Endodermal cell (in vitro differentiated cells): ENCODE data around the gene EFHD1. TPM values are rescaled to one million over a fixed set of nuclear protein-coding genes. Genes with fewer than 3 reads are reported as not detected.

Source experiments
- DNase-seq: peaks from one replicate; pipeline ENCODE4 v3.0.0-alpha.2; 2017
- H3K27ac ChIP-seq: 2 replicates; pipeline ENCODE4 v1.5.1; 2013; ENCODE audit warnings: mild to moderate bottlenecking, low read depth, low read length, moderate library complexity
- H3K27me3 ChIP-seq: 2 replicates; pipeline ENCODE4 v1.6.1; 2013; ENCODE audit warnings: mild to moderate bottlenecking, low read length, moderate library complexity; ENCODE audit not compliant: insufficient read depth, control insufficient read depth, poor library complexity, severe bottlenecking
- H3K36me3 ChIP-seq: 2 replicates; pipeline ENCODE4 v1.7.0; 2013; ENCODE audit warnings: mild to moderate bottlenecking, low read length, moderate library complexity; ENCODE audit not compliant: control insufficient read depth, insufficient read depth
- H3K4me1 ChIP-seq: one replicate; pipeline ENCODE4 v1.7.0; 2013; ENCODE audit warnings: low read length; ENCODE audit not compliant: control insufficient read depth, insufficient read depth
- H3K4me3 ChIP-seq: 2 replicates; pipeline ENCODE4 v1.5.1; 2013; ENCODE audit warnings: mild to moderate bottlenecking, low read length, moderate library complexity
- H3K9ac ChIP-seq: 2 replicates; pipeline ENCODE4 v1.6.1; 2013; ENCODE audit warnings: mild to moderate bottlenecking, low read length, moderate library complexity; ENCODE audit not compliant: poor library complexity, severe bottlenecking; ENCODE audit errors: extremely low read depth
- H3K9me3 ChIP-seq: 2 replicates; pipeline ENCODE4 v1.6.1; 2013; ENCODE audit warnings: mild to moderate bottlenecking, low read length, moderate library complexity; ENCODE audit not compliant: control insufficient read depth
- H3K27ac Mint-ChIP-seq: 2 replicates; pipeline ENCODE4 v1.8.0; 2020; ENCODE audit warnings: mixed read lengths
- H3K27me3 Mint-ChIP-seq: 2 replicates; pipeline ENCODE4 v1.8.0; 2021; ENCODE audit warnings: mild to moderate bottlenecking, mixed read lengths; ENCODE audit not compliant: insufficient read depth
- H3K36me3 Mint-ChIP-seq: 2 replicates; pipeline ENCODE4 v1.8.0; 2020; ENCODE audit warnings: low read depth, mixed read lengths
- H3K4me1 Mint-ChIP-seq: 2 replicates; pipeline ENCODE4 v1.8.0; 2020; ENCODE audit warnings: mixed read lengths
- H3K4me3 Mint-ChIP-seq: 2 replicates; pipeline ENCODE4 v1.8.0; 2020; ENCODE audit warnings: mild to moderate bottlenecking, moderate library complexity, mixed read lengths
- H3K9me3 Mint-ChIP-seq: 2 replicates; pipeline ENCODE4 v1.8.0; 2020; ENCODE audit warnings: mild to moderate bottlenecking, mixed read lengths
- CTCF ChIP-seq: fragments of 200-600 bp; sonication (generic); conservative IDR thresholded peaks from 2 replicates; pipeline ENCODE4 v1.5.0; 2021; ENCODE audit warnings: antibody characterized with exemption, mild to moderate bottlenecking
- WGBS, 2 experiments: methylation state at CpG; one replicate each; pipeline versions ENCODE4 v1.1.5 to v1.1.7; 2013; ENCODE audit warnings: missing lambda C conversion rate in 2 of 2, mixed read lengths in 1 of 2; ENCODE audit not compliant: insufficient coverage in 1 of 2, insufficient read length in 1 of 2; 5-methylcytosine and 5-hydroxymethylcytosine counted together
- total RNA-seq, 2 donors: library from RNA; stranded (reverse); fragmentation: NEBNext Ultra II Directional in 1 of 2; extraction: Animal tissue kit (Norgen Biotek cat#: 25700) in 1 of 2; gene quantifications; 2 replicates in 1 of 2; 3 replicates in 1 of 2; pipeline ENCODE4 v1.2.1, GENCODE V29; 2021

EFHD1 gene
- total RNA-seq, 2 donors from 2014 or later = 6.8 to 12.5 TPM

GRCh38 chr2:232668805-232669444, 35.5 kb downstream of the EFHD1 start:
- H3K9me3 Mint-ChIP-seq = no peaks in the 10 kb centered on the region
- no peaks in the 10 kb centered on the region for H3K36me3 ChIP-seq
- H3K27ac ChIP-seq = no peak overlapping the region
- no peaks in the 10 kb centered on the region for H3K27me3 ChIP-seq
- H3K27me3 Mint-ChIP-seq = no peaks in the 10 kb centered on the region
- DNase-seq = peak; percentile 74
- WGBS, 2 experiments = 80 to 81% methylated on average over 13 to 17 of the region's 17 CpGs
- no peaks in the 10 kb centered on the region for H3K4me1 Mint-ChIP-seq
- no peak overlapping the region for H3K4me3 ChIP-seq
- no peak overlapping the region for H3K27ac Mint-ChIP-seq
- no peaks in the 10 kb centered on the region for H3K4me1 ChIP-seq
- no peak overlapping the region for H3K9ac ChIP-seq
- H3K36me3 Mint-ChIP-seq = no peaks in the 10 kb centered on the region
- H3K4me3 Mint-ChIP-seq = no peak overlapping the region
- TF ChIP-seq CTCF = peak; percentile 68
- no peaks in the 10 kb centered on the region for H3K9me3 ChIP-seq

DNA sequence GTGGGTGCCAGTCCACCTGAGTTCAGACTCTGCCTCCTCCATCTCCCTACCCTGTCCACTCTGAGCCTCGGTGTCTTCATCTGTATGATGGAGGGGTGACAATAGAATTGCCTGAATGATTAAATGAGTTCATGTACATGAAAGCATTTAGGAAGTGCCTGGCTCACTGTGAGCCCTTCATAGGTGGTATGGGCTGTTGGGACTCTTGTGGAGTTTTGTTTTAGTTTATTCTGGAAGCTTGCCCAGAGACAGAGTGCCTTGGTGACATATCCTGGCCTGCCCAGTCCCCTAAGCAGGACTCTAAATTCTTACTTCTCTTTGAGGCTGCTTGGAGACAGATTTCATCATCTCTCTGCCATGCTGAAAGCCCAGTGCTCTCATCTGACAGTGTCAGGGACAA, 39.2 kb downstream of the EFHD1 start:
- DNase-seq = no peak
- Histone ChIP-seq H3K4me3 (no peak overlapping the region), H3K27me3 (no peaks in the 10 kb centered on the region), H3K9me3 (no peaks in the 10 kb centered on the region), H3K27ac (no peak overlapping the region), H3K36me3 (no peaks in the 10 kb centered on the region), H3K4me1 (no peaks in the 10 kb centered on the region), H3K9ac (no peak overlapping the region)
- Mint-ChIP-seq H3K36me3 (no peaks in the 10 kb centered on the region), H3K4me1 (no peaks in the 10 kb centered on the region), H3K9me3 (no peaks in the 10 kb centered on the region), H3K27me3 (no peaks in the 10 kb centered on the region), H3K4me3 (no peak overlapping the region), H3K27ac (no peak overlapping the region)
- 94% methylated on average over 1 of the region's 1 CpG; no CpG with 5 or more reads in 1 of the 2 experiments for WGBS, 2 experiments
- no peak for TF ChIP-seq CTCF

DNA sequence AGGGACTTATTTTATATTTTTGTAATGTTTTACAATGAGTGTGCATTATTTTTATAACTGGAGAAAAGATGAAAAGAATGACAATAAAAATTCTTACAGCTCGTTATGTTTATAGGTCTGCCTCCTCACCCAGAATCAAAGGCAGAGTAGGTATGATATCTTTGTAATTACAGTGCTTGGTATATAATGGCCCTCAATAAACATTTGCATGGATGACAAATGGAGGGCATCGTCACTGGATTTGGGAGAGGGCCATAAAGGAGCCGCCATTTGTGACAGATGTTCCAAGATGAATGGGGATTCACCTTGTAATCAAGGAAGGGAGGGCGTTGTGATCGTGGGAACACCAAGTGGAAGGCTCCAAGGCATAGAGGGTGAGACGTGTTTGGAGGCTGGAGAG, 41.1 kb downstream of the EFHD1 start:
- no peaks in the 10 kb centered on the region for H3K36me3 Mint-ChIP-seq
- H3K4me1 Mint-ChIP-seq = no peaks in the 10 kb centered on the region
- 90% methylated on average over 5 to 6 of the region's 6 CpGs for WGBS, 2 experiments
- Histone ChIP-seq H3K4me3 (no peak overlapping the region), H3K27me3 (no peaks in the 10 kb centered on the region), H3K36me3 (no peaks in the 10 kb centered on the region), H3K27ac (no peak overlapping the region), H3K9me3 (no peaks in the 10 kb centered on the region), H3K4me1 (no peaks in the 10 kb centered on the region), H3K9ac (no peak overlapping the region)
- no peak overlapping the region for H3K4me3 Mint-ChIP-seq
- peaks cover 1% of the 10 kb centered on the region for H3K27me3 Mint-ChIP-seq
- no peaks in the 10 kb centered on the region for H3K9me3 Mint-ChIP-seq
- H3K27ac Mint-ChIP-seq = no peak overlapping the region
- no peak for TF ChIP-seq CTCF
- no peak for DNase-seq
